SKM-1 treated with dmso at 0.1 percent for 144 hours (cell line): Measurements from ENCODE around the gene XKR3.
A peak's percentile ranks its signal among the peaks of the same experiment; 100 is the strongest.
"Not testable (repeated sequence)": the region's sequence is repeated elsewhere in the genome, so short reads cannot be mapped to it uniquely, and the experiment has no call there.

Experiments
- DNase-seq: peaks from one replicate; lab custom pipeline; 2025; ENCODE audit not compliant: unreplicated experiment; lab: John Stamatoyannopoulos, UW

Gene XKR3

GRCh38 chr22:16824716-16825687 is at the start of gene XKR3:
TSS of gene XKR3 (minus strand) at chr22:16825411. CDS start at chr22:16808073, 17,338 bp downstream.
- peak; percentile 77 for DNase-seq

GRCh38 chr22:16869640-16870039 is 44.4 kb upstream of the XKR3 start:
- not testable (repeated sequence) for DNase-seq

- DNase-seq, result no peak
These were observed 41.0 kb upstream of the XKR3 start for GRCh38 chr22:16866167-16866566.

GRCh38 chr22:16856851-16857250 is 31.6 kb upstream of the XKR3 start:
- not testable (repeated sequence) for DNase-seq

GRCh38 chr22:16854631-16855030 is 29.4 kb upstream of the XKR3 start:
- peak; percentile 78 for DNase-seq

- peak; percentile 20 for DNase-seq
These were observed 26.2 kb upstream of the XKR3 start for GRCh38 chr22:16851268-16851996.

- peak; percentile 53 for DNase-seq
These were observed 22.1 kb upstream of the XKR3 start for GRCh38 chr22:16847271-16847670.

- DNase-seq, result no peak
These were observed 20.7 kb upstream of the XKR3 start for GRCh38 chr22:16845881-16846280.

GRCh38 chr22:16845465-16845864 is 20.3 kb upstream of the XKR3 start:
- DNase-seq, result no peak

GRCh38 chr22:16844529-16844928 is 19.3 kb upstream of the XKR3 start:
- DNase-seq, result no peak

GRCh38 chr22:16838073-16838472 is 12.9 kb upstream of the XKR3 start:
- no peak for DNase-seq

- DNase-seq, result no peak
These were observed 9.8 kb upstream of the XKR3 start for GRCh38 chr22:16834971-16835370.

- no peak for DNase-seq
These were observed 6.0 kb upstream of the XKR3 start for GRCh38 chr22:16831257-16831656.

- DNase-seq, result no peak
These were observed 4.8 kb upstream of the XKR3 start for GRCh38 chr22:16829985-16830384.

GRCh38 chr22:16828876-16829275 is 3.7 kb upstream of the XKR3 start:
- no peak for DNase-seq

- DNase-seq, result no peak
These were observed 2.3 kb upstream of the XKR3 start for GRCh38 chr22:16827506-16827905.

GRCh38 chr22:16819249-16819648 is 6.0 kb downstream of the XKR3 start:
- no peak for DNase-seq

GRCh38 chr22:16818538-16818937 is 6.7 kb downstream of the XKR3 start:
- no peak for DNase-seq

GRCh38 chr22:16815073-16815472 is 10.1 kb downstream of the XKR3 start:
- DNase-seq, result no peak

GRCh38 chr22:16810188-16810802 is 14.9 kb downstream of the XKR3 start:
- DNase-seq, result no peak

GRCh38 chr22:16808744-16809143 is 16.5 kb downstream of the XKR3 start:
- no peak for DNase-seq

GRCh38 chr22:16807109-16807508 is 18.1 kb downstream of the XKR3 start:
- DNase-seq, result no peak
